H1 (cell line): ENCODE data around the gene DUXA. TPM values are rescaled to one million over a fixed set of nuclear protein-coding genes. Genes with fewer than 3 reads are reported as not detected.

ENCODE experiments used
- CTCF ChIA-PET: fragments of 300-600 bp; sonication (Branson Sonifier 250); formaldehyde crosslinking; loops from one replicate; lab custom pipeline; 2021; ENCODE audit not compliant: partially characterized antibody; lab: Charles Lee
- POLR2A ChIA-PET: fragments of 300-600 bp; sonication (Branson Sonifier 250); formaldehyde crosslinking; loops from one replicate; lab custom pipeline; 2021; ENCODE audit warnings: inconsistent platforms; ENCODE audit not compliant: partially characterized antibody; lab: Charles Lee
- DNase-seq, 2 experiments: peaks; one replicate each; pipeline versions ENCODE4 v3.0.0 to v3.0.0-alpha.2; 2010 to 2022; ENCODE audit warnings: low spot score in 2 of 2, low read depth in 1 of 2, mixed read lengths in 1 of 2
- FAIRE-seq: peaks from 2 replicates; lab custom pipeline; 2011; peaks lifted over from hg19 to GRCh38; lab: Jason Lieb, UNC
- H2AFZ ChIP-seq: 2 replicates; pipeline ENCODE4 v1.8.1; 2012; ENCODE audit warnings: low read length, inconsistent platforms
- H2AK5ac ChIP-seq: 2 replicates; pipeline ENCODE4 v1.6.1; 2013; ENCODE audit warnings: low read depth, low read length
- H2BK120ac ChIP-seq: replicated peaks from 2 replicates; pipeline ENCODE3; 2013; ENCODE audit warnings: low read depth, low read length, inconsistent platforms
- H2BK12ac ChIP-seq: 2 replicates; pipeline ENCODE4 v1.6.1; 2013; ENCODE audit warnings: low read depth, low read length
- H2BK15ac ChIP-seq: 2 replicates; pipeline ENCODE4 v1.6.1; 2013; ENCODE audit warnings: low read length
- H2BK20ac ChIP-seq: 2 replicates; pipeline ENCODE4 v1.6.1; 2013; ENCODE audit warnings: low read length
- H2BK5ac ChIP-seq: 2 replicates; pipeline ENCODE4 v1.6.1; 2013; ENCODE audit warnings: low read depth, low read length
- H3K14ac ChIP-seq: 2 replicates; pipeline ENCODE4 v1.6.1; 2013; ENCODE audit warnings: inconsistent platforms; ENCODE audit not compliant: insufficient read length
- H3K18ac ChIP-seq: 2 replicates; pipeline ENCODE4 v1.6.1; 2013; ENCODE audit warnings: low read length; ENCODE audit errors: extremely low read depth
- H3K23ac ChIP-seq: 2 replicates; pipeline ENCODE4 v1.6.1; 2013; ENCODE audit warnings: inconsistent platforms; ENCODE audit not compliant: insufficient read length
- H3K23me2 ChIP-seq: 2 replicates; pipeline ENCODE4 v1.6.1; 2013; ENCODE audit warnings: low read depth, low read length
- H3K27ac ChIP-seq: 2 replicates; pipeline ENCODE4 v1.6.1; 2011; ENCODE audit warnings: low read depth, low read length, inconsistent platforms
- H3K27me3 ChIP-seq, 4 experiments: replicated peaks in 1 of 4; 1 replicate in 1 of 4; 2 replicates in 3 of 4; pipeline versions ENCODE4 v1.6.1 to v1.8.1; 2011 to 2013; ENCODE audit warnings: low read length in 3 of 4, mild to moderate bottlenecking in 3 of 4, inconsistent platforms in 2 of 4, mixed read lengths in 2 of 4, moderate library complexity in 1 of 4; ENCODE audit not compliant: control insufficient read depth in 3 of 4, insufficient read depth in 3 of 4; ENCODE audit errors: extremely low read depth in 1 of 4
- H3K36me3 ChIP-seq, 4 experiments: 2 replicates each; pipeline versions ENCODE4 v1.6.1 to v1.8.1; 2011 to 2013; ENCODE audit warnings: mild to moderate bottlenecking in 4 of 4, low read length in 3 of 4, moderate library complexity in 2 of 4, control low read depth in 1 of 4, inconsistent platforms in 1 of 4; ENCODE audit not compliant: insufficient read depth in 4 of 4, control insufficient read depth in 2 of 4
- H3K4ac ChIP-seq: replicated peaks from 2 replicates; pipeline ENCODE3; 2013; ENCODE audit warnings: low read length, low read depth, mixed read lengths, inconsistent platforms; ENCODE audit not compliant: insufficient read length
- H3K4me1 ChIP-seq, 4 experiments: replicated peaks in 1 of 4; 1 replicate in 1 of 4; 2 replicates in 3 of 4; pipeline versions ENCODE4 v1.6.1 to v1.8.1; 2011 to 2013; ENCODE audit warnings: low read length in 3 of 4, inconsistent platforms in 2 of 4, mixed read lengths in 1 of 4; ENCODE audit not compliant: insufficient read depth in 4 of 4, control insufficient read depth in 3 of 4
- H3K4me2 ChIP-seq, 2 experiments: 2 replicates each; pipeline versions ENCODE4 v1.6.1 to v1.8.1; 2011 to 2013; ENCODE audit warnings: low read depth in 2 of 2, low read length in 2 of 2, control low read depth in 1 of 2, inconsistent platforms in 1 of 2, mild to moderate bottlenecking in 1 of 2; ENCODE audit not compliant: insufficient read depth in 1 of 2
- H3K4me3 ChIP-seq, 4 experiments: fragments of 200-600, 300-600 bp in 1 of 4; sonication (generic), shearing (Covaris generic), sonication (Bioruptor Twin) in 1 of 4; 2 replicates each; pipeline versions ENCODE4 v1.5.1 to v1.8.1; 2011 to 2016; ENCODE audit warnings: low read length in 4 of 4, low read depth in 3 of 4, control low read depth in 2 of 4, inconsistent platforms in 2 of 4, mild to moderate bottlenecking in 2 of 4, mixed read lengths in 1 of 4, moderate library complexity in 1 of 4; ENCODE audit not compliant: insufficient read depth in 2 of 4; ENCODE audit errors: extremely low read depth in 1 of 4
- H3K56ac ChIP-seq: replicated peaks from 2 replicates; pipeline ENCODE3; 2013; ENCODE audit warnings: low read depth, mild to moderate bottlenecking, mixed read lengths, low read length, inconsistent platforms; ENCODE audit not compliant: insufficient read length
- H3K79me1 ChIP-seq: 2 replicates; pipeline ENCODE4 v1.6.1; 2013; ENCODE audit warnings: low read depth, low read length, control low read depth
- H3K79me2 ChIP-seq, 2 experiments: 2 replicates each; pipeline versions ENCODE4 v1.6.1 to v1.8.1; 2012 to 2013; ENCODE audit warnings: low read length in 2 of 2, mild to moderate bottlenecking in 2 of 2, inconsistent platforms in 1 of 2; ENCODE audit not compliant: insufficient read depth in 2 of 2, control insufficient read depth in 1 of 2
- H3K9ac ChIP-seq, 4 experiments: replicated peaks in 1 of 4; 1 replicate in 1 of 4; 2 replicates in 3 of 4; pipeline versions ENCODE4 v1.6.1 to v1.8.1; 2011 to 2013; ENCODE audit warnings: low read depth in 3 of 4, low read length in 3 of 4, control low read depth in 2 of 4, mild to moderate bottlenecking in 2 of 4, moderate library complexity in 2 of 4, inconsistent platforms in 1 of 4; ENCODE audit errors: extremely low read depth in 1 of 4
- H3K9me3 ChIP-seq, 2 experiments: 2 replicates each; pipeline versions ENCODE4 v1.6.1 to v1.8.1; 2012 to 2013; ENCODE audit warnings: mild to moderate bottlenecking in 2 of 2, moderate library complexity in 2 of 2, control low read depth in 1 of 2, inconsistent platforms in 1 of 2, low read depth in 1 of 2, low read length in 1 of 2, mixed read lengths in 1 of 2; ENCODE audit not compliant: insufficient read depth in 2 of 2
- H4K20me1 ChIP-seq, 2 experiments: replicated peaks in 1 of 2; 2 replicates each; pipeline versions ENCODE3 to v1.8.1; 2011 to 2013; ENCODE audit warnings: inconsistent platforms in 2 of 2, low read length in 2 of 2, mild to moderate bottlenecking in 1 of 2; ENCODE audit not compliant: insufficient read depth in 2 of 2, control insufficient read depth in 1 of 2
- H4K5ac ChIP-seq: 2 replicates; pipeline ENCODE4 v1.6.1; 2013; ENCODE audit warnings: low read length, low read depth, mixed read lengths, inconsistent platforms; ENCODE audit not compliant: insufficient read length
- H4K8ac ChIP-seq: 2 replicates; pipeline ENCODE4 v1.8.0; 2013; ENCODE audit warnings: mild to moderate bottlenecking, moderate library complexity, low read length, inconsistent platforms; ENCODE audit not compliant: insufficient read depth; ENCODE audit errors: extremely low read depth
- H4K91ac ChIP-seq: replicated peaks from 2 replicates; pipeline ENCODE3; 2013; ENCODE audit warnings: low read length, mixed read lengths, inconsistent platforms; ENCODE audit not compliant: insufficient read length
- JUN ChIP-seq: IDR thresholded peaks from 2 replicates; pipeline ENCODE4 v1.6.1; 2011; ENCODE audit warnings: low read depth, mild to moderate bottlenecking, improper control_type of control experiment, low read length
- TBP ChIP-seq: IDR thresholded peaks from 2 replicates; pipeline ENCODE4 v1.6.1; 2011; ENCODE audit warnings: low read depth, low read length, improper control_type of control experiment
- WGBS, 2 experiments: shearing (Covaris generic) in 1 of 2; methylation state at CpG; one replicate each; pipeline versions ENCODE4 v1.1.6 to v1.1.7; 2013 to 2015; ENCODE audit warnings: low lambda C conversion rate in 2 of 2, mixed read lengths in 2 of 2, inconsistent platforms in 1 of 2, low coverage in 1 of 2, missing lambda C conversion rate in 1 of 2; ENCODE audit not compliant: insufficient replicate concordance in 2 of 2, insufficient coverage in 1 of 2, insufficient read length in 1 of 2; ENCODE audit errors: extremely low coverage in 1 of 2, missing lambda C conversion rate in 1 of 2; 5-methylcytosine and 5-hydroxymethylcytosine counted together
- polyA plus RNA-seq, 7 experiments: library from polyadenylated mRNA; depleted of rRNA in 3 of 7; stranded (reverse) in 5 of 7; unstranded in 2 of 7; fragments of >200 nt in 5 of 7; fragments of 200-250 nt in 2 of 7; gene quantifications; 1 replicate in 5 of 7; 2 replicates in 1 of 7; 4 replicates in 1 of 7; pipeline versions ENCODE4 v1.2.1 to v1.2.3, GENCODE V29; 2011 to 2013; ENCODE audit warnings: missing spikeins in 2 of 7, mixed read lengths in 2 of 7
- total RNA-seq: library from RNA; stranded (reverse); fragmentation: NEBNext Ultra II Directional; extraction: Animal tissue kit (Norgen Biotek cat#: 25700); gene quantifications from 2 replicates; pipeline ENCODE4 v1.2.1, GENCODE V29; 2021

DUXA gene
- total and polyA plus RNA-seq, 2 of the 8 experiments (the other 6 are each of a cell fraction or from before 2014, with no cell fraction given): not detected

DNA sequence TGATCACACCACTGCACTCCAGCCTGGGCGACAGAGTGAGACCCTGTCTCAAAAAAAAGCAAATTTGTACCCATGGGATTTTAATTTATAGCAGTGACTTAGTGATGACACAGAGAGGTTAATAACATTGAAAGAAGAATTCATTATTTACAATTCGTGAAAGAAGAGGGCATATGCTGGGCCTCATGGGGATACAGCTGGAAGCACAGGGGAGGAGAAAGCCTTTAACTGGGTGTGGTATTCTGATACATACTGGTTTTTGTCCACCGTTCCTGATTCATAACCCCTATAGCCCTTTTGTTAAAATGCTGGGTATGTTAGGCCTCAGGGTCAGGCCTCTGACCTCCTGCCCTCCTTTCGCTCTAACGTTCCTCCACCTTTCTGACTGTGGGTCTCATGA lies 34.9 kb upstream of the DUXA start:
- no peaks in the 10 kb centered on the region for H3K23me2 ChIP-seq
- H2AK5ac ChIP-seq: no peak overlapping the region
- no peaks in the 10 kb centered on the region for H3K9me3 ChIP-seq
- H3K36me3 ChIP-seq: peaks cover 0 to 21% (median 8%) of the 10 kb centered on the region in 4 experiments; a peak in 6 of 8 replicates
- H3K79me1 ChIP-seq: peaks cover 3% of the 10 kb centered on the region; the same call in 1 of the 2 replicates
- H2BK15ac ChIP-seq: no peak overlapping the region
- H3K79me2 ChIP-seq: peaks cover 0 to 6% of the 10 kb centered on the region in 2 experiments; a peak in 1 of 4 replicates
- FAIRE-seq (no peak), DNase-seq (no peak)
- no peak overlapping the region for H2BK5ac ChIP-seq
- peaks cover 0 to 4% of the 10 kb centered on the region in 2 experiments for H4K20me1 ChIP-seq
- no peak overlapping the region for H2AFZ ChIP-seq
- no peak overlapping the region for H3K9ac ChIP-seq
- H3K23ac ChIP-seq: no peak overlapping the region
- CTCF ChIA-PET: interaction anchor here (0.6 to 1.1 kb wide), 4 partner anchors 9 to 1788 kb away, joined by 3 read pairs; no protein-coding TSS in a partner anchor
- POLR2A ChIA-PET: interaction anchor here (1.0 to 2.1 kb wide), 2 partner anchors 19 to 233 kb away, joined by 3 to 5 read pairs; partner anchors contain the start of gene ZNF749
- H3K4me2 ChIP-seq: no peak overlapping the region
- no peak overlapping the region for H3K18ac ChIP-seq
- H3K4ac ChIP-seq: no peak overlapping the region
- H2BK12ac ChIP-seq: no peak overlapping the region
- no peaks in the 10 kb centered on the region for H3K4me1 ChIP-seq
- H3K4me3 ChIP-seq: no peak overlapping the region
- H4K91ac ChIP-seq: no peak overlapping the region
- H2BK120ac ChIP-seq: no peak overlapping the region
- H3K27me3 ChIP-seq: no peaks in the 10 kb centered on the region
- no peak overlapping the region for H3K27ac ChIP-seq
- H4K8ac ChIP-seq: no peak overlapping the region
- 92% methylated on average over 5 of the region's 5 CpGs; no CpG with 5 or more reads in 1 of the 2 experiments for WGBS, 2 experiments
- no peak overlapping the region for H3K14ac ChIP-seq
- H2BK20ac ChIP-seq: no peak overlapping the region
- TF ChIP-seq TBP (no peak), JUN (no peak)
- TF ChIP-seq, all 59 proteins: peak for 0
- Histone ChIP-seq H4K5ac (no peak overlapping the region), H3K56ac (no peak overlapping the region)
